Spleen (tissue), 11 donors: ENCODE results near the gene NRXN3. TPM values are rescaled to one million over a fixed set of nuclear protein-coding genes. Genes with fewer than 3 reads are reported as not detected.

Experiments
- DNase-seq: peaks from one replicate; pipeline ENCODE4 v3.0.0-alpha.2; 2020
- H3K27ac ChIP-seq, 8 donors: fragments of 200-600 bp; sonication (generic) in 7 of 8; 1 replicate in 4 of 8; 2 replicates in 4 of 8; pipeline versions ENCODE4 v1.5.0 to v1.8.0; 2016 to 2021; ENCODE audit warnings: inconsistent platforms in 4 of 8, mild to moderate bottlenecking in 4 of 8, moderate library complexity in 1 of 8
- H3K27me3 ChIP-seq, 7 donors: fragments of 200-600 bp; sonication (generic) in 6 of 7; replicated peaks in 1 of 7; 1 replicate in 4 of 7; 2 replicates in 3 of 7; pipeline versions ENCODE4 v1.5.0 to v1.8.0; 2016 to 2021; ENCODE audit warnings: inconsistent platforms in 3 of 7, mild to moderate bottlenecking in 1 of 7
- H3K36me3 ChIP-seq, 6 donors: fragments of 200-600 bp; sonication (generic) in 5 of 6; 1 replicate in 4 of 6; 2 replicates in 2 of 6; pipeline versions ENCODE4 v1.5.0 to v1.8.0; 2016 to 2021; ENCODE audit warnings: inconsistent platforms in 2 of 6
- H3K4me1 ChIP-seq, 6 donors: fragments of 200-600 bp; sonication (generic) in 5 of 6; 1 replicate in 3 of 6; 2 replicates in 3 of 6; pipeline versions ENCODE4 v1.5.0 to v1.8.0; 2016 to 2021; ENCODE audit warnings: inconsistent platforms in 3 of 6
- H3K4me3 ChIP-seq, 8 donors: fragments of 200-600 bp; sonication (generic) in 7 of 8; 1 replicate in 4 of 8; 2 replicates in 4 of 8; pipeline versions ENCODE4 v1.5.0 to v1.8.0; 2016 to 2021; ENCODE audit warnings: inconsistent platforms in 4 of 8, mild to moderate bottlenecking in 4 of 8, moderate library complexity in 2 of 8
- H3K9me3 ChIP-seq, 8 donors: fragments of 200-600 bp; sonication (generic) in 7 of 8; 1 replicate in 4 of 8; 2 replicates in 4 of 8; pipeline versions ENCODE4 v1.5.0 to v1.8.0; 2016 to 2021; ENCODE audit warnings: inconsistent platforms in 4 of 8
- POLR2A ChIP-seq, 3 donors: fragments of 450-650 bp; IDR thresholded peaks; one replicate each; pipeline ENCODE4 v1.5.1; 2017; ENCODE audit warnings: antibody characterized with exemption in 3 of 3, mild to moderate bottlenecking in 1 of 3
- POLR2AphosphoS5 ChIP-seq, 3 donors: sonication (generic); formaldehyde crosslinking; IDR thresholded peaks; one replicate each; pipeline ENCODE4 v1.5.1; 2017; ENCODE audit warnings: antibody characterized with exemption in 3 of 3
- WGBS, 5 donors: extraction: QIAGEN DNeasy Blood & Tissue Kit in 3 of 5; methylation state at CpG; one replicate each; pipeline versions ENCODE4 v1.1.5 to v1.1.7; 2013 to 2018; 5-methylcytosine and 5-hydroxymethylcytosine counted together
- intact Hi-C: fragments of 100-400 bp; cut with DNase I; formaldehyde crosslinking; loops from one replicate; pipeline ENCODE4 v1.15.0; 2023; ENCODE audit warnings: low total_unique reads
- polyA plus RNA-seq, 3 donors: library from polyadenylated mRNA; stranded (reverse); fragments of 200-250 nt; gene quantifications; one replicate each; pipeline ENCODE4 v1.2.1, GENCODE V29; 2013
- total RNA-seq, 7 donors: library from RNA; depleted of rRNA in 3 of 7; stranded (reverse); fragments of >200 nt in 3 of 7; fragmentation: NEBNext Ultra II Directional in 4 of 7; extraction: Animal tissue kit (Norgen Biotek cat#: 25700) in 4 of 7; gene quantifications; one replicate each; pipeline versions ENCODE4 v1.1.0 to v1.2.1, GENCODE V29; 2016 to 2021
- TF ChIP-seq, protein P1 (sequence below), 11 experiments: fragments of 200-600 bp in 7 of 11; fragments of 450-650 bp in 4 of 11; sonication (generic) in 4 of 11; IDR thresholded peaks in 8 of 11; conservative IDR thresholded peaks in 3 of 11; 1 replicate in 7 of 11; 2 replicates in 4 of 11; pipeline versions ENCODE4 v1.4.0 to v1.8.0; 2016 to 2021; ENCODE audit warnings: antibody characterized with exemption in 11 of 11, inconsistent platforms in 4 of 11, mild to moderate bottlenecking in 1 of 11
- donor health status: healthy with polysubstance abuse.
- donor health status: DM: no; HTN: no; CAD: no; lungs with moderate emphysema.
- donor health status: DM: no; HTN: no; CAD: no.
- donor health status: Bipolar disorder and iron deficiency.
- donor health status: healthy.
- donor health status: DM: no; HTN: no; CAD: no.
- donor health status: DM: yes; HTN: yes; CAD: no.

Gene NRXN3
- total and polyA plus RNA-seq, 10 donors: 0.21 to 11.5 (median 1.6) TPM

DNA sequence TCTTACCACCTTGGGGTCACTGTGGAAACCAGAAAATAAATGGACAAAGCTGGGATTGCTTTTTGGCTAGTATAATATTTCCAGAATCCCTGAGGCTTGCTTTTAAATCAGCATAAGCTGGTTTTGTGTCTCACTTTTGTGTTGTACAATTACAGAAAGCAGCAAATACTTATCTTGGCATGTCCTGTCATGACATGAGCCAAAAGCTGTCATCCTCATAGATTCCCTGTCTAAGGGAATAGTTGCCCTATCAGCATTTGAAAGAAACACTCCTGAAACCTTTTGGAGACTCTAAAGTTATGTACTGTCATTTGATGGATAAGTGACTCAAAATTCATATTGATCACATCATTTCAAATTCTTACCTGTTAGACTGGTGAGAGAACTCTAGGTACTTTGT lies 987.2 kb downstream of the NRXN3 start:
- no peaks in the 10 kb centered on the region for H3K36me3 ChIP-seq
- H3K27me3 ChIP-seq: no peaks in the 10 kb centered on the region
- intact Hi-C loops: no loop called here
- no peak for DNase-seq
- H3K4me1 ChIP-seq: no peaks in the 10 kb centered on the region
- H3K27ac ChIP-seq: no peak overlapping the region
- TF ChIP-seq POLR2AphosphoS5 (IDR thresholded peaks at IDR 0.05): no peak
- no peak for TF ChIP-seq POLR2A (IDR thresholded peaks at IDR 0.05)
- TF ChIP-seq, protein P1, sequence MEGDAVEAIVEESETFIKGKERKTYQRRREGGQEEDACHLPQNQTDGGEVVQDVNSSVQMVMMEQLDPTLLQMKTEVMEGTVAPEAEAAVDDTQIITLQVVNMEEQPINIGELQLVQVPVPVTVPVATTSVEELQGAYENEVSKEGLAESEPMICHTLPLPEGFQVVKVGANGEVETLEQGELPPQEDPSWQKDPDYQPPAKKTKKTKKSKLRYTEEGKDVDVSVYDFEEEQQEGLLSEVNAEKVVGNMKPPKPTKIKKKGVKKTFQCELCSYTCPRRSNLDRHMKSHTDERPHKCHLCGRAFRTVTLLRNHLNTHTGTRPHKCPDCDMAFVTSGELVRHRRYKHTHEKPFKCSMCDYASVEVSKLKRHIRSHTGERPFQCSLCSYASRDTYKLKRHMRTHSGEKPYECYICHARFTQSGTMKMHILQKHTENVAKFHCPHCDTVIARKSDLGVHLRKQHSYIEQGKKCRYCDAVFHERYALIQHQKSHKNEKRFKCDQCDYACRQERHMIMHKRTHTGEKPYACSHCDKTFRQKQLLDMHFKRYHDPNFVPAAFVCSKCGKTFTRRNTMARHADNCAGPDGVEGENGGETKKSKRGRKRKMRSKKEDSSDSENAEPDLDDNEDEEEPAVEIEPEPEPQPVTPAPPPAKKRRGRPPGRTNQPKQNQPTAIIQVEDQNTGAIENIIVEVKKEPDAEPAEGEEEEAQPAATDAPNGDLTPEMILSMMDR (IDR thresholded peaks at IDR 0.05 in 8 of 11, conservative IDR thresholded peaks at IDR 0.05 in 3 of 11): no peak
- H3K4me3 ChIP-seq: no peak overlapping the region
- no peaks in the 10 kb centered on the region for H3K9me3 ChIP-seq

DNA sequence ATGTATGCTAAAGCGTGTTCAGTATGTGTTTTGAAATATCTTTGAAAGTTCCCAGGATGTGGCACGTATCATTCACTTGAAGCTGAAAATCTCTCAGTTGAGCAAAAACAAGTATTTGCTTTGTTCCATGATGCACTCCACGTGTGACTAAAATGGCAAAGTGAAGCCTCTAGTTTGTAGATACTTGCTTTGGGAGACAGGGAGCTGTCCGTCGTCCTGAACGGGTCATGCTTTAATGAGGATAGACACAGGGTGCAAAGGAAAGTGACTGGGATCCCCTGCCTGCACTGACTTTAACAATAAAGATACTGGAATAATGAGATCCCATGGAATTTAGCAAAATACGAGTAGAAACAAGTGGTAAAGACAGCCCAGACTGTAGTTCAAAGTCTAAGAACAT lies 991.4 kb downstream of the NRXN3 start:
- no peaks in the 10 kb centered on the region for H3K4me1 ChIP-seq
- no peaks in the 10 kb centered on the region for H3K27me3 ChIP-seq
- DNase-seq: no peak
- H3K36me3 ChIP-seq: no peaks in the 10 kb centered on the region
- intact Hi-C loops: no loop called here
- H3K27ac ChIP-seq: no peak overlapping the region
- no peak for TF ChIP-seq POLR2AphosphoS5 (IDR thresholded peaks at IDR 0.05)
- no peak for TF ChIP-seq POLR2A (IDR thresholded peaks at IDR 0.05)
- TF ChIP-seq, protein P1 (IDR thresholded peaks at IDR 0.05 in 8 of 11, conservative IDR thresholded peaks at IDR 0.05 in 3 of 11): no peak
- H3K9me3 ChIP-seq: peaks cover 0 to 6% (median 0%) of the 10 kb centered on the region in 8 donors
- H3K4me3 ChIP-seq: no peak overlapping the region
- WGBS, 5 donors: 31 to 38% (median 32%) methylated on average over 7 of the region's 7 CpGs

DNA sequence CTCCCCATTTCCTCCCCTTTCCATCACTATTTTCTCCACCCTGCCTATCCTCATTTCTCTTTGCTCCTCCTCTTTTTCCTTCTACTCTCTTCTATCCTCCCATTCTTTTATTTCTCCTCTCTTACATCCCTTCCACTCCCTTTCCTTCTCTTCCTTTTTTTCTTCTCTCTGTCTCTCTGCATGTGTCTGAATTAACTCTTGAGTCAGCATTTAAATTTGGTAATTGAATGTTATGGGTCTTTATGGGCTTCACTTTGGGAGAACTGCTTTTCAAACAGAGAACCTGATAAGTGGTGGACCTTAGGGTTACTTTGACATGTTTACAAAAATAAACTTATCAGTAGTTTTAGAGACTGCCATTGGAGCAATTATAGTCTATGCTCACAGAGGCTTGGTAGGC lies 992.7 kb downstream of the NRXN3 start:
- Histone ChIP-seq H3K4me1 (no peaks in the 10 kb centered on the region), H3K9me3 (peaks cover 0 to 6% (median 0%) of the 10 kb centered on the region in 8 donors), H3K27me3 (no peaks in the 10 kb centered on the region), H3K4me3 (no peak overlapping the region), H3K27ac (no peak overlapping the region), H3K36me3 (no peaks in the 10 kb centered on the region)
- TF ChIP-seq, protein P1 (IDR thresholded peaks at IDR 0.05 in 8 of 11, conservative IDR thresholded peaks at IDR 0.05 in 3 of 11): no peak
- TF ChIP-seq POLR2A (IDR thresholded peaks at IDR 0.05) (no peak), POLR2AphosphoS5 (IDR thresholded peaks at IDR 0.05) (no peak)
- DNase-seq: no peak
- intact Hi-C loops: no loop called here

DNA sequence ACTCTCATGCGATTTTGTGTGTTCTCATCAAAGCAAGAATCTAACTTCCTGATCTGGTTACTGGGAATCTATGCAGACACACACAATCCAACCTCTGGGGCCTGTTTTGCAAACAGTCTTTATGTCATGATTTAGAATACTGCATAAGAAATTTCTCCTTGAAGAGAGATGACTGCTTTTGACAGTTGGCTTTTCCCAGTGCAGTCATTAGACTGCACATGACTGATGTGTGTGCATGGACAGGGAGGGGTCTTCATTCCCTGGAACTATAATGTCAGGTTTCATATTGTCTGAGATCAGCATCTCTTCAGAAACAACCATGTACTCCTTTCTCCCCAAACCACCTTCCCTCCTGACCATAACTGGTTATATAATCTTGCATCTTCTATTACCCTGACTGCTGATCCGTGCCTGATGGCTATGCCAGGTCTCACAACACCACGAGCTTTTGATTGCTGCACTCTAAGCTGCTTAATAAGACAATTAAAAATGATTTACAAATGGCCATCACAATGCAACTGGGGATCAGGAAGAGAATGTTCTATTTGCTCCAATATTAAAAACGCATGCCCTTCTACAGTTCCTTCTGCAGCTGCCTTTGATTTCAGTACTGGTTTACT lies 995.4 kb downstream of the NRXN3 start:
- 61 to 82% (median 74%) methylated on average over 4 of the region's 4 CpGs for WGBS, 5 donors
- no peaks in the 10 kb centered on the region for H3K4me1 ChIP-seq

More for the DNA sequence above, 995.4 kb downstream of the NRXN3 start:
- intact Hi-C loops: no loop called here
- TF ChIP-seq, protein P1 (IDR thresholded peaks at IDR 0.05 in 8 of 11, conservative IDR thresholded peaks at IDR 0.05 in 3 of 11): no peak
- TF ChIP-seq POLR2AphosphoS5 (IDR thresholded peaks at IDR 0.05) (no peak), POLR2A (IDR thresholded peaks at IDR 0.05) (no peak)
- H3K36me3 ChIP-seq: no peaks in the 10 kb centered on the region
- no peak overlapping the region for H3K4me3 ChIP-seq
- H3K9me3 ChIP-seq: peaks cover 0 to 6% (median 0%) of the 10 kb centered on the region in 8 donors
- no peaks in the 10 kb centered on the region for H3K27me3 ChIP-seq
- no peak overlapping the region for H3K27ac ChIP-seq
- no peak for DNase-seq
